Activated CD4-positive, alpha-beta memory T cell treated with anti-CD3 and anti-CD28 coated beads for 36 hours (primary cell): ENCODE data around the gene PTPRE. TPM values are rescaled to one million over a fixed set of nuclear protein-coding genes. Genes with fewer than 3 reads are reported as not detected.

ENCODE experiments used
- CTCF ChIA-PET: fragments of 350-600 bp; sonication (Branson Sonifier 250); formaldehyde crosslinking; loops from one replicate; lab custom pipeline; 2021; ENCODE audit warnings: antibody characterized with exemption, inconsistent platforms; lab: Charles Lee
- POLR2A ChIA-PET: fragments of 350-600 bp; sonication (Branson Sonifier 250); formaldehyde crosslinking; loops from one replicate; lab custom pipeline; 2021; ENCODE audit warnings: antibody characterized with exemption; lab: Charles Lee
- DNase-seq: peaks from one replicate; pipeline ENCODE4 v3.0.0-alpha.2; 2020
- H3K27ac Mint-ChIP-seq: one replicate; pipeline ENCODE4 v1.8.0; 2021; ENCODE audit warnings: mixed read lengths
- H3K27me3 Mint-ChIP-seq: one replicate; pipeline ENCODE4 v1.8.0; 2021; ENCODE audit warnings: mixed read lengths
- H3K36me3 Mint-ChIP-seq: one replicate; pipeline ENCODE4 v1.8.0; 2021; ENCODE audit warnings: mixed read lengths
- H3K4me1 Mint-ChIP-seq: one replicate; pipeline ENCODE4 v1.8.0; 2021; ENCODE audit warnings: low read depth, mixed read lengths
- H3K4me3 Mint-ChIP-seq: one replicate; pipeline ENCODE4 v1.8.0; 2021; ENCODE audit warnings: mild to moderate bottlenecking, mixed read lengths
- H3K9me3 Mint-ChIP-seq: one replicate; pipeline ENCODE4 v1.8.0; 2021; ENCODE audit warnings: mixed read lengths
- intact Hi-C: fragments of 100-400 bp; cut with micrococcal nuclease; formaldehyde crosslinking; loops from one replicate; pipeline ENCODE4 v1.15.1; 2023
- total RNA-seq, 2 experiments: library from RNA; stranded (reverse); gene quantifications; one replicate each; pipeline ENCODE4 v1.2.3, GENCODE V29; 2021

The PTPRE gene
- total RNA-seq, 2 experiments from 2014 or later = 29.4 to 34.0 TPM

- H3K4me1 Mint-ChIP-seq = peaks cover 12% of the 10 kb centered on the region
- H3K27me3 Mint-ChIP-seq = no peaks in the 10 kb centered on the region
- ChIA-PET CTCF (interaction anchor here (0.8 to 1.3 kb wide), 3 partner anchors 27 to 93 kb away, joined by 3 to 4 read pairs (median 3); no protein-coding TSS in a partner anchor), POLR2A (interaction anchor here (0.8 kb wide), 1 partner anchor 8 kb away, joined by 3 read pairs; no protein-coding TSS in a partner anchor)
- no peak overlapping the region for H3K4me3 Mint-ChIP-seq
- no peak for DNase-seq
- peaks cover 36% of the 10 kb centered on the region for H3K36me3 Mint-ChIP-seq
- H3K27ac Mint-ChIP-seq = no peak overlapping the region
- H3K9me3 Mint-ChIP-seq = no peaks in the 10 kb centered on the region
- intact Hi-C loops = no loop called here
These were observed 198.5 kb downstream of the PTPRE start for GRCh38 chr10:128105383-128105782.

DNA sequence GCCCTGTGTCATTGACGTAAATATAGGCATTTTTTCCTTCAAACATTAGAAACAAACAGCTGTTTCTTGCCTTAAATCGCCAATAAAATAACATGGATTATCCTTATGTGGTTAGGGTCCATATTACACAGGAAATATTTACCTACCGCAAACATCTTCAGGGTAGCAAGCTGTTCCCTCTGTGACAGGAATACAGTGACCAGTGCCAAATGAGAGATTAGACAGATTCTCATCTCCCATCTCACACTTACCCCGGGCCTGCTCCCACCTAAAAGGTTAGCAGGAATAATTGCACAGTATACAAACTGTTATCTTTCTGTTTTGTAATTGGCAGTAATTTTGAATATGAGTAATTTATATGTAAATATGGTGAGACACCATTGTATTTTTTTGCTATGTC lies 202.8 kb downstream of the PTPRE start:
- Mint-ChIP-seq H3K36me3 (peaks cover 48% of the 10 kb centered on the region), H3K4me1 (peaks cover 4% of the 10 kb centered on the region), H3K27ac (no peak overlapping the region), H3K4me3 (no peak overlapping the region), H3K27me3 (no peaks in the 10 kb centered on the region), H3K9me3 (no peaks in the 10 kb centered on the region)
- ChIA-PET CTCF (interaction anchor here (1.1 kb wide), 1 partner anchor 74 kb away, joined by 3 read pairs; no protein-coding TSS in a partner anchor), POLR2A (no interaction called here)
- intact Hi-C loops = no loop called here
- no peak for DNase-seq

DNA sequence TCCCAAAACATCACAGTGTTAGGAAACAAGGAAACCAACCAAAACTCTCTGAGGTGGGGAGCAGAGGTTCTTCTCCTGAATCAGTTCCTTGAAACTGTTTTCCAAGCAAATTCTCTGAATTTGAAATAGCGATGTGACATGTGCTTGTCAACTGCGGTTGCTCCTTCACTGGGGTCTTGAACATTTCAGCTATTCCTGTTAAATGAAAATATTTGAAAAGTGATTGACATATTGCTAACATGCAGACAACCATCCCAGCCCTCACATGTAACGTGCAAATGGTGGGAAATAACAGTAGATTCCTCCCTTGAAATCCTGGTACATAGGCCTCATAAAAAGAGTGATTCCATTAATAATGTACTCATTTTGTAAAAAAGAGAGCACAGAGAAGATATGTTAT lies 203.4 kb downstream of the PTPRE start:
- Mint-ChIP-seq H3K27ac (no peak overlapping the region), H3K36me3 (peaks cover 54% of the 10 kb centered on the region), H3K27me3 (no peaks in the 10 kb centered on the region), H3K4me3 (no peak overlapping the region), H3K9me3 (no peaks in the 10 kb centered on the region), H3K4me1 (no peaks in the 10 kb centered on the region)
- ChIA-PET POLR2A (no interaction called here), CTCF (interaction anchor here (1.3 kb wide), 1 partner anchor 31 kb away, joined by 3 read pairs; no protein-coding TSS in a partner anchor)
- intact Hi-C loops = no loop called here
- DNase-seq = no peak

DNA sequence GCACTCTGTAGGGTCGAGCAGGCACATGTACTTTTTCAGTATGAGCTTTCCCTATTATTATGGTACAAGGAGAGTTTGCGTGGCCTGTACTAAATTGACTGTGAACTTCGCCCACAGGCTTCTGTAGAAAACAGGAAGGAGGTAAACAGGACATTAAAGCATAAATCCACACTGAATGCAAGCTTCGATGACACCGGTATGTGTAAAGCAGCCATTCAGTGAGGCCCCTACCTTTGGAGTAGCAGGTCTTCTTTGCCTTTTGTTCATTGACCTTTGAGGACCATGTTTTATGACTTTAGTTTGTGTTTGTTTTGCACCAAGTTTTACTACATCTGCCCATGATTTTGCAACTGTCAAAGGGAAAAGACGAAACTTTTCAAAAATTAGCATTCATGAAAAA lies 204.8 kb downstream of the PTPRE start:
- Mint-ChIP-seq H3K27me3 (no peaks in the 10 kb centered on the region), H3K4me3 (no peak overlapping the region), H3K9me3 (no peaks in the 10 kb centered on the region), H3K27ac (no peak overlapping the region), H3K36me3 (peaks cover 67% of the 10 kb centered on the region), H3K4me1 (no peaks in the 10 kb centered on the region)
- ChIA-PET CTCF (interaction anchor here (1.1 to 1.3 kb wide), 2 partner anchors 32 to 39 kb away, joined by 3 read pairs; no protein-coding TSS in a partner anchor), POLR2A (no interaction called here)
- intact Hi-C loops = no loop called here
- no peak for DNase-seq

DNA sequence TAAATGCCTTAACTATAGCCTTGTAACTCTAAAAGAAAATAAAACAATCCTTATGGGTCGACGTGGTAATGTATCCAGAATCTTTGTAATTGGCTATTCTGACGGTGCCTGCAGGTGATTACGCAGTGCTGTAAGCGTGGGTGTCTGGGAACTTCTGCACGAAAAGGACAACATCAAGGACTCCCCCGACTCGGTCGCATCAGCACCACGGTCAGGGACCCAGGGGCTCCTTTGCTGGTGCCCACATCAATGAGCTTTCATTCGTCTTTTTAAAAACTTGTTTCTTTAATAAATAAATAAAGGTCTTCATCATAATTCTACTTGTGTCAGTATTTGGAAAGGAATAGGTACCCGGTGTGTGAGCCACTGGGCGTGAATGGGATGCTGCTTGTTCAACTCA lies 206.1 kb downstream of the PTPRE start:
- Mint-ChIP-seq H3K36me3 (peaks cover 72% of the 10 kb centered on the region), H3K27me3 (no peaks in the 10 kb centered on the region), H3K27ac (no peak overlapping the region), H3K9me3 (no peaks in the 10 kb centered on the region), H3K4me1 (no peaks in the 10 kb centered on the region), H3K4me3 (no peak overlapping the region)
- CTCF ChIA-PET = no interaction called here
- intact Hi-C loops = no loop called here
- no peak for DNase-seq
- POLR2A ChIA-PET = interaction anchor here (1.1 to 1.3 kb wide), 2 partner anchors 12 to 129 kb away, joined by 3 to 5 read pairs; no protein-coding TSS in a partner anchor

- Mint-ChIP-seq H3K36me3 (peaks cover 86% of the 10 kb centered on the region), H3K27ac (no peak overlapping the region), H3K4me1 (no peaks in the 10 kb centered on the region), H3K27me3 (no peaks in the 10 kb centered on the region), H3K4me3 (no peak overlapping the region), H3K9me3 (no peaks in the 10 kb centered on the region)
- intact Hi-C loops = no loop called here
- CTCF ChIA-PET = interaction anchor here (0.6 to 1.6 kb wide), 3 partner anchors 36 to 112 kb away, joined by 3 to 4 read pairs (median 3); no protein-coding TSS in a partner anchor
- DNase-seq = no peak
- POLR2A ChIA-PET = no interaction called here
These were observed 208.0 kb downstream of the PTPRE start for GRCh38 chr10:128114901-128115300.

DNA sequence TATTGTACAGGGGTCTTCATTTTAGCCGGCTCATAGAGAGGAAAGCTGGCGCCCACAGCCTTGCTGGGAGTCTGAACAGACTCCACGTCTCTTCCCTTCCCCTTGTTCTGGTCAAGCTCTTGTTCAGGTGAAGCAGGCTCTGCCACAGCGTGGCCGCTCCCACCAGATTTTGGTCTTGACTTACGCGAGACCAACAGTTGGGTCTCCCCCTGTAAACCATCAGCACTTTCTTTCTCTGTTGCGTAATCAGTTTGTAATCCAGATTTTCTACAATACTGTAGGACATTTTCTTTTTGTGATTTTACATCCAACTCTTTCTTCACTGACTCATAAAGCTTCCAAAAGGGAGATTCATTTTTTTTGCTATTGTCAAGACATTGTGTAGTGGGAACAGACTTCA lies 208.5 kb downstream of the PTPRE start:
- H3K4me3 Mint-ChIP-seq = no peak overlapping the region
- no peak overlapping the region for H3K27ac Mint-ChIP-seq
- H3K9me3 Mint-ChIP-seq = no peaks in the 10 kb centered on the region
- ChIA-PET CTCF (interaction anchor here (0.6 to 1.6 kb wide), 3 partner anchors 35 to 113 kb away, joined by 3 to 4 read pairs (median 3); no protein-coding TSS in a partner anchor), POLR2A (no interaction called here)
- no peaks in the 10 kb centered on the region for H3K27me3 Mint-ChIP-seq
- intact Hi-C loops = no loop called here
- no peak for DNase-seq
- H3K36me3 Mint-ChIP-seq = peaks cover 85% of the 10 kb centered on the region
- no peaks in the 10 kb centered on the region for H3K4me1 Mint-ChIP-seq

DNA sequence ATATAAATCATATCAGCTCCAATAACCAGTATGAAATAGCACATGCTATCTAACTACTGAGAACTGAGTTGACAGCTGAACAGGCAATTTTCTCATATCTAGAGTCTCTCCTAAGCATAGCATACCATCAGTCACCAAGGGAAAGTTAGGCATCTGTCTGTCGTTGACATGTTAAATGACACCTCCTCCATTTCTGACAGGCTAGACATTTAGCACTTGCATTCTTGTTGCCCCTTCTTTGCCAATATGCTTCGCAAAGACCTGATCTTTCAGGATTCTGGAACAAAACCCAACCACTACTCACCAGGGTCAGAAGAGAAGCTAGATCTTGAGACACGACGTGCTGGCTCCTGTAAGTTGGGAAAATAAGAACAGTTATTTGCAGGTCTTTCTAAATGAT lies 209.3 kb downstream of the PTPRE start:
- peaks cover 85% of the 10 kb centered on the region for H3K36me3 Mint-ChIP-seq
- peaks cover 4% of the 10 kb centered on the region for H3K4me1 Mint-ChIP-seq

GRCh38 chr10:128116851-128117615 lies 210.1 kb downstream of the PTPRE start:
- no peak for DNase-seq
- Mint-ChIP-seq H3K27me3 (no peaks in the 10 kb centered on the region), H3K4me3 (no peak overlapping the region), H3K4me1 (peaks cover 7% of the 10 kb centered on the region), H3K36me3 (peaks cover 81% of the 10 kb centered on the region), H3K9me3 (no peaks in the 10 kb centered on the region), H3K27ac (no peak overlapping the region)
- ChIA-PET CTCF (interaction anchor here (1.3 kb wide), 1 partner anchor 82 kb away, joined by 4 read pairs; no protein-coding TSS in a partner anchor), POLR2A (interaction anchor here (1.2 kb wide), 1 partner anchor 14 kb away, joined by 3 read pairs; no protein-coding TSS in a partner anchor)
- intact Hi-C loops = no loop called here

More for the DNA sequence above, 209.3 kb downstream of the PTPRE start:
- Mint-ChIP-seq H3K9me3 (no peaks in the 10 kb centered on the region), H3K27ac (no peak overlapping the region), H3K27me3 (no peaks in the 10 kb centered on the region), H3K4me3 (no peak overlapping the region)
- ChIA-PET POLR2A (interaction anchor here (1.2 kb wide), 1 partner anchor 13 kb away, joined by 3 read pairs; no protein-coding TSS in a partner anchor), CTCF (interaction anchor here (1.3 to 1.6 kb wide), 2 partner anchors 34 to 81 kb away, joined by 3 to 4 read pairs; no protein-coding TSS in a partner anchor)
- no peak for DNase-seq
- intact Hi-C loops = no loop called here

- CTCF ChIA-PET = interaction anchor here (1.0 kb wide), 1 partner anchor 52 kb away, joined by 4 read pairs; no protein-coding TSS in a partner anchor
These were observed 215.0 kb downstream of the PTPRE start for GRCh38 chr10:128121750-128122412.

DNA sequence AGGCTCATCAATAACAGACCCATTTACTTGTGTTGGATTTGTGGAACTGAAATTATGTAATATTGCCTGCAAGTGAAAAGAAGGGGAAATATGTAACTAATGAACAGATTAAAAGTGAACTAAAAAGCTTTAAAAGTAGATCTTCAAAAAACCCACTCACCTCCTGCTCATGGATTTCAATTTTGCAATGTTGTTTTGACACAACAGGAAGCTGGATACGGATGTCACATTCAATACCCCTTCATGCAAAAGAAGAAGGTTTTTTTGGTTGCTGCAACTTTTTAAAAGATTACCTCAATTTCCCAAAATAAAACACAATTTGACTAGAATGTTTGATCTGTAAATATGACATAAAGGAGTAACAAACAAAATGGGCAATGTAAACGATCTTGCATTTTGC lies 216.0 kb downstream of the PTPRE start:
- intact Hi-C loops = no loop called here
- peaks cover 29% of the 10 kb centered on the region for H3K4me1 Mint-ChIP-seq
- DNase-seq = no peak
- H3K36me3 Mint-ChIP-seq = peaks cover 66% of the 10 kb centered on the region
- no peak overlapping the region for H3K4me3 Mint-ChIP-seq
- CTCF ChIA-PET = interaction anchor here (0.5 to 1.1 kb wide), 2 partner anchors 27 to 37 kb away, joined by 3 to 4 read pairs; no protein-coding TSS in a partner anchor
- H3K27ac Mint-ChIP-seq = no peak overlapping the region
- peaks cover 19% of the 10 kb centered on the region for H3K27me3 Mint-ChIP-seq
- H3K9me3 Mint-ChIP-seq = no peaks in the 10 kb centered on the region
- POLR2A ChIA-PET = interaction anchor here (1.1 kb wide), 1 partner anchor 26 kb away, joined by 3 read pairs; no protein-coding TSS in a partner anchor

More at GRCh38 chr10:128121750-128122412, 215.0 kb downstream of the PTPRE start:
- H3K4me1 Mint-ChIP-seq = peaks cover 25% of the 10 kb centered on the region
- no peak overlapping the region for H3K27ac Mint-ChIP-seq
- no peaks in the 10 kb centered on the region for H3K9me3 Mint-ChIP-seq
- peaks cover 71% of the 10 kb centered on the region for H3K36me3 Mint-ChIP-seq
- POLR2A ChIA-PET = interaction anchor here (0.9 to 1.0 kb wide), 2 partner anchors 27 to 41 kb away, joined by 3 read pairs; no protein-coding TSS in a partner anchor
- intact Hi-C loops = no loop called here
- no peak overlapping the region for H3K4me3 Mint-ChIP-seq
- no peak for DNase-seq
- H3K27me3 Mint-ChIP-seq = peaks cover 19% of the 10 kb centered on the region
